Colonic mucosa (tissue), 4 donors: Measurements from ENCODE around the gene MCM8. TPM values are rescaled to one million over a fixed set of nuclear protein-coding genes. Genes with fewer than 3 reads are reported as not detected.

Source experiments
- DNase-seq: peaks from one replicate; pipeline ENCODE4 v3.0.0-alpha.2; 2020
- H3K27ac ChIP-seq: fragments of 200-600 bp; one replicate; pipeline ENCODE4 v1.8.0; 2021
- H3K27me3 ChIP-seq: fragments of 200-600 bp; one replicate; pipeline ENCODE4 v1.8.0; 2021
- H3K36me3 ChIP-seq: fragments of 200-600 bp; one replicate; pipeline ENCODE4 v1.8.0; 2021
- H3K4me1 ChIP-seq: fragments of 200-600 bp; one replicate; pipeline ENCODE4 v1.8.0; 2021; ENCODE audit warnings: mild to moderate bottlenecking
- H3K4me3 ChIP-seq: fragments of 200-600 bp; one replicate; pipeline ENCODE4 v1.8.0; 2021
- H3K9ac ChIP-seq, 2 donors: one replicate each; pipeline ENCODE4 v1.7.0; 2013; ENCODE audit warnings: control low read depth in 2 of 2, low read depth in 2 of 2, low read length in 2 of 2
- H3K9me3 ChIP-seq: fragments of 200-600 bp; one replicate; pipeline ENCODE4 v1.8.0; 2021
- intact Hi-C: fragments of 100-400 bp; cut with DNase I; formaldehyde crosslinking; loops from one replicate; pipeline ENCODE4 v1.14.1; 2022
- total RNA-seq, 2 donors: library from RNA; stranded (reverse); fragmentation: NEBNext Ultra II Directional in 1 of 2; extraction: Animal tissue kit (Norgen Biotek cat#: 25700) in 1 of 2; gene quantifications; one replicate each; pipeline ENCODE4 v1.2.1, GENCODE V29; 2021
- TF ChIP-seq, protein P1 (sequence below): fragments of 200-600 bp; IDR thresholded peaks from one replicate; pipeline ENCODE4 v1.8.0; 2022; ENCODE audit warnings: antibody characterized with exemption, mild to moderate bottlenecking
- donor health status: healthy.
- donor health status: DM: no; HTN: no; CAD: no.
- donor health status: DM: no; HTN: no; CAD: no.

Gene MCM8
- total RNA-seq, 2 donors from 2014 or later, result 5.7 to 18.2 TPM

GRCh38 chr20:5914859-5915258, 35.6 kb upstream of the MCM8 start:
- intact Hi-C loops, result no loop called here
- Histone ChIP-seq H3K9me3 (no peaks in the 10 kb centered on the region), H3K4me3 (no peak overlapping the region), H3K4me1 (no peaks in the 10 kb centered on the region), H3K27ac (no peak overlapping the region), H3K27me3 (peaks cover 15% of the 10 kb centered on the region), H3K36me3 (no peaks in the 10 kb centered on the region), H3K9ac (no peak overlapping the region)
- TF ChIP-seq, protein P1, sequence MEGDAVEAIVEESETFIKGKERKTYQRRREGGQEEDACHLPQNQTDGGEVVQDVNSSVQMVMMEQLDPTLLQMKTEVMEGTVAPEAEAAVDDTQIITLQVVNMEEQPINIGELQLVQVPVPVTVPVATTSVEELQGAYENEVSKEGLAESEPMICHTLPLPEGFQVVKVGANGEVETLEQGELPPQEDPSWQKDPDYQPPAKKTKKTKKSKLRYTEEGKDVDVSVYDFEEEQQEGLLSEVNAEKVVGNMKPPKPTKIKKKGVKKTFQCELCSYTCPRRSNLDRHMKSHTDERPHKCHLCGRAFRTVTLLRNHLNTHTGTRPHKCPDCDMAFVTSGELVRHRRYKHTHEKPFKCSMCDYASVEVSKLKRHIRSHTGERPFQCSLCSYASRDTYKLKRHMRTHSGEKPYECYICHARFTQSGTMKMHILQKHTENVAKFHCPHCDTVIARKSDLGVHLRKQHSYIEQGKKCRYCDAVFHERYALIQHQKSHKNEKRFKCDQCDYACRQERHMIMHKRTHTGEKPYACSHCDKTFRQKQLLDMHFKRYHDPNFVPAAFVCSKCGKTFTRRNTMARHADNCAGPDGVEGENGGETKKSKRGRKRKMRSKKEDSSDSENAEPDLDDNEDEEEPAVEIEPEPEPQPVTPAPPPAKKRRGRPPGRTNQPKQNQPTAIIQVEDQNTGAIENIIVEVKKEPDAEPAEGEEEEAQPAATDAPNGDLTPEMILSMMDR, result no peak
- DNase-seq, result no peak

DNA sequence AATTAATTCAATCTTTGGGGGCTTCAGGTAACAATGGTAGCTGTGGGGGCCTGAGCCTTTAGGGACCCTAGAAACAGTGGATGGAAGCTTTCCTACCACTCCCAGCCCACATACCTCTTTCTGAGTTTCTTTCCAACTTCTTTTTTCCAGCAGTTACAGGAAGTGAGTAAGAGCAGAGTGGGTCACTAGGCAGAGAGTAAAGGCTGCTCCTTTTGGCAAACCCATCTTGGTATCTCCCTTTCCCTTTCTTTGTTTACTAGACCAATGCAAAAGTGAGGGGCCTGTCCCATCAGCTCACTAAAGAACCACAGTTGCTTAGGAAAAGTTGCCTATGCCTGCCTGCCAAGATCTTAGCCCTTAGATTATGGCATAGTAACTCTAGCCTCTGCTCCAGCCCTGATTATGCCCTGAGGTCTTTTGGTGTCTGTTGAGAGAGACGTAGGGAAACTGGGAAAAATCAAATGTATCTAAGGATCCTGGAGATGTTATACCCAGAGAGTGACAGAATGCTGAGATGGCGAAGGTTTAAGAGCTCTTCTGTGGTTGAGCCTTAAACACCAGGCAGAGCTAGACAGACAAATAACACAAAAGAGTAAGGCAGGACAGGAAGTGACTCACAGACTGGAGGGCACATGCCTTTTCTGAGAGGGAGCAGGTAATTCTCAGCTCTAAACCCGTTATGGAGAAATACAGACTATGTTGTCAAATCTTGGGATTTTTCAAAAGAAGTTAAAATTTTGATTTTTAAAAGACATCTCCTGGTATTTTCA, 31.4 kb upstream of the MCM8 start:
- intact Hi-C loops, result no loop called here
- Histone ChIP-seq H3K27me3 (no peaks in the 10 kb centered on the region), H3K4me1 (no peaks in the 10 kb centered on the region), H3K4me3 (no peak overlapping the region), H3K36me3 (no peaks in the 10 kb centered on the region), H3K9me3 (no peaks in the 10 kb centered on the region), H3K9ac (no peak overlapping the region), H3K27ac (no peak overlapping the region)
- TF ChIP-seq, protein P1, result no peak
- DNase-seq, result no peak

- Histone ChIP-seq H3K27ac (no peak overlapping the region), H3K9me3 (no peaks in the 10 kb centered on the region), H3K4me3 (no peak overlapping the region), H3K4me1 (no peaks in the 10 kb centered on the region), H3K9ac (no peak overlapping the region), H3K36me3 (no peaks in the 10 kb centered on the region), H3K27me3 (no peaks in the 10 kb centered on the region)
- intact Hi-C loops, result no loop called here
- TF ChIP-seq, protein P1, result no peak
- no peak for DNase-seq
These were observed 30.6 kb upstream of the MCM8 start for GRCh38 chr20:5919626-5920544.

GRCh38 chr20:5920581-5920980, 29.9 kb upstream of the MCM8 start:
- intact Hi-C loops, result no loop called here
- Histone ChIP-seq H3K27ac (no peak overlapping the region), H3K4me3 (no peak overlapping the region), H3K27me3 (no peaks in the 10 kb centered on the region), H3K36me3 (no peaks in the 10 kb centered on the region), H3K9me3 (no peaks in the 10 kb centered on the region), H3K9ac (no peak overlapping the region), H3K4me1 (no peaks in the 10 kb centered on the region)
- TF ChIP-seq, protein P1, result no peak
- no peak for DNase-seq

- intact Hi-C loops, result no loop called here
- H3K27ac ChIP-seq, result no peak overlapping the region
- no peak overlapping the region for H3K9ac ChIP-seq
- no peaks in the 10 kb centered on the region for H3K4me1 ChIP-seq
- TF ChIP-seq, protein P1, result no peak
- H3K4me3 ChIP-seq, result no peak overlapping the region
- DNase-seq, result no peak
- no peaks in the 10 kb centered on the region for H3K27me3 ChIP-seq
- no peaks in the 10 kb centered on the region for H3K9me3 ChIP-seq
- H3K36me3 ChIP-seq, result no peaks in the 10 kb centered on the region
These were observed 27.0 kb upstream of the MCM8 start for GRCh38 chr20:5923493-5923892.
